ENCODE data around the gene MAP3K4. TPM values are rescaled to one million over a fixed set of nuclear protein-coding genes. Genes with fewer than 3 reads are reported as not detected.

The MAP3K4 gene
- total RNA-seq, 1 experiment from 2014 or later: 54.3 TPM

GRCh38 chr6:161162722-161163121 lies 171.2 kb downstream of the MAP3K4 start:
- H3K79me1 ChIP-seq (ENCODE audit: insufficient read depth, low read depth, low read length, poor library complexity, severe bottlenecking): no peaks in the 10 kb centered on the region
- H3K27me3 ChIP-seq (ENCODE audit: insufficient read depth, low read length): no peaks in the 10 kb centered on the region
- no peak overlapping the region for H2BK5ac ChIP-seq (ENCODE audit: insufficient read length, low read length)
- DNase-seq: no peak
- no peak overlapping the region for H4K91ac ChIP-seq (ENCODE audit: insufficient read length, low read depth, low read length)
- H3K4me2 ChIP-seq (ENCODE audit: insufficient read depth, insufficient read length, low read length): no peak overlapping the region
- no peaks in the 10 kb centered on the region for H3K23me2 ChIP-seq (ENCODE audit: insufficient read length, low read depth, low read length, poor library complexity, severe bottlenecking)
- H3K36me3 Mint-ChIP-seq (ENCODE audit: insufficient read depth in 1 of 3, low read depth in 3 of 3): peaks cover 60 to 65% (median 61%) of the 10 kb centered on the region in 3 experiments
- H3K23ac ChIP-seq (ENCODE audit: insufficient read length, low read depth, low read length): no peak overlapping the region
- H3K4me3 Mint-ChIP-seq: no peak overlapping the region
- no CpG with 5 or more reads among the region's 9 CpGs for WGBS (ENCODE audit: extremely low coverage, insufficient read length, low lambda C conversion rate)
- no peak overlapping the region for H3K56ac ChIP-seq (ENCODE audit: insufficient read length, low read depth, low read length)
- no peak overlapping the region for H2BK20ac ChIP-seq (ENCODE audit: low read depth, low read length, poor library complexity, severe bottlenecking)
- peaks cover 3 to 6% of the 10 kb centered on the region in 2 experiments; a peak in 4 of 5 replicates for H3K9me3 Mint-ChIP-seq
- no peak overlapping the region for H2BK120ac ChIP-seq (ENCODE audit: low read depth, low read length, poor library complexity, severe bottlenecking)
- no peak overlapping the region for H4K8ac ChIP-seq (replicated peaks; ENCODE audit: insufficient read length, low read depth, low read length)
- peak overlapping the region; percentile 72 to 88 (median 88); a peak in 3 of 7 replicates for H3K27ac Mint-ChIP-seq
- no peak overlapping the region for H2AFZ ChIP-seq (ENCODE audit: low read length)
- H3K9me3 ChIP-seq (ENCODE audit: control insufficient read depth, low read depth, low read length): no peaks in the 10 kb centered on the region
- no peak overlapping the region for H3K4ac ChIP-seq (ENCODE audit: low read depth, low read length)
- H2BK15ac ChIP-seq (ENCODE audit: low read depth, low read length): no peak overlapping the region
- no peaks in the 10 kb centered on the region for H3K79me2 ChIP-seq (ENCODE audit: insufficient read depth, low read length)
- no peaks in the 10 kb centered on the region for H3K27me3 Mint-ChIP-seq (ENCODE audit: low read depth)
- H3K4me1 Mint-ChIP-seq: peaks cover 31% of the 10 kb centered on the region in 2 experiments
- peaks cover 6% of the 10 kb centered on the region; the same call in 1 of the 2 replicates for H3K4me1 ChIP-seq (ENCODE audit: insufficient read depth, low read length)
- no peak overlapping the region for H3K27ac ChIP-seq (ENCODE audit: insufficient read length, low read depth, low read length)
- H2AK5ac ChIP-seq (ENCODE audit: insufficient read length, low read length): no peak overlapping the region
- no peak for TF ChIP-seq CTCF (conservative IDR thresholded peaks at IDR 0.05)
- H3T11ph ChIP-seq (ENCODE audit: low read length): no peak overlapping the region
- H4K5ac ChIP-seq (ENCODE audit: insufficient read length, low read depth, low read length): no peak overlapping the region
- H3K9ac ChIP-seq (ENCODE audit: extremely low read depth, insufficient read length, low read length): no peak overlapping the region
- H2BK12ac ChIP-seq (ENCODE audit: insufficient read length, low read depth, low read length): no peak overlapping the region
- H3K18ac ChIP-seq (ENCODE audit: insufficient read length, low read depth, low read length): no peak overlapping the region
- no peak overlapping the region for H3K14ac ChIP-seq (ENCODE audit: insufficient read depth, low read length)
- no peaks in the 10 kb centered on the region for H4K20me1 ChIP-seq (ENCODE audit: control insufficient read depth, insufficient read depth, insufficient read length)
